HEK293T (cell line): Measurements from ENCODE around the gene SMPX.

Source experiments
- BHLHE40 ChIP-seq: fragments of 450-650 bp; IDR thresholded peaks from 2 replicates; pipeline ENCODE4 v1.6.1; 2016; ENCODE audit warnings: mild to moderate bottlenecking, moderate library complexity, borderline replicate concordance
- CTBP1 ChIP-seq: fragments of 450-650 bp; IDR thresholded peaks from 2 replicates; pipeline ENCODE4 v1.6.1; 2016; ENCODE audit warnings: borderline replicate concordance
- ELF4 ChIP-seq: fragments of 450-650 bp; IDR thresholded peaks from 2 replicates; pipeline ENCODE4 v1.6.1; 2017; ENCODE audit warnings: antibody characterized with exemption
- FOXK2 ChIP-seq: fragments of 450-650 bp; IDR thresholded peaks from 2 replicates; pipeline ENCODE4 v1.6.1; 2016; ENCODE audit warnings: mild to moderate bottlenecking
- FOXM1 ChIP-seq: fragments of 450-650 bp; IDR thresholded peaks from 2 replicates; pipeline ENCODE4 v1.6.1; 2017; ENCODE audit warnings: mild to moderate bottlenecking, borderline replicate concordance
- HDGF ChIP-seq: fragments of 450-650 bp; IDR thresholded peaks from 2 replicates; pipeline ENCODE4 v1.6.1; 2017; ENCODE audit warnings: antibody characterized with exemption, borderline replicate concordance
- NFRKB ChIP-seq: fragments of 450-650 bp; IDR thresholded peaks from 2 replicates; pipeline ENCODE4 v1.6.1; 2016; ENCODE audit warnings: mild to moderate bottlenecking, moderate library complexity
- PKNOX1 ChIP-seq: fragments of 450-650 bp; IDR thresholded peaks from 2 replicates; pipeline ENCODE4 v1.6.1; 2016
- SP1 ChIP-seq: fragments of 450-650 bp; IDR thresholded peaks from 2 replicates; pipeline ENCODE4 v1.6.1; 2017
- SUZ12 ChIP-seq: fragments of 450-650 bp; IDR thresholded peaks from 2 replicates; pipeline ENCODE4 v1.6.1; 2016; ENCODE audit warnings: mild to moderate bottlenecking
- TARDBP ChIP-seq: fragments of 450-650 bp; IDR thresholded peaks from 2 replicates; pipeline ENCODE4 v1.6.1; 2016

GRCh38 chrX:21698272-21698671, 59.6 kb downstream of the SMPX start:
- TF ChIP-seq NFRKB = no peak
- TF ChIP-seq HDGF = no peak
- TF ChIP-seq FOXM1 = no peak
- no peak for TF ChIP-seq TARDBP
- TF ChIP-seq FOXK2 = no peak
- no peak for TF ChIP-seq PKNOX1
- TF ChIP-seq BHLHE40 = no peak
- no peak for TF ChIP-seq SUZ12
- no peak for TF ChIP-seq CTBP1
- no peak for TF ChIP-seq SP1
- no peak for TF ChIP-seq ELF4
